MM.1S (cell line): ENCODE data around the gene PACRG.
"Not testable (repeated sequence)": the region's sequence is repeated elsewhere in the genome, so short reads cannot be mapped to it uniquely, and the experiment has no call there.

Experiments
- DNase-seq: peaks from one replicate; pipeline ENCODE4 v3.0.0-alpha.2; 2015
- H2AFZ ChIP-seq: fragments of 300-600 bp; sonication (generic); 2 replicates; pipeline ENCODE4 v1.6.0; 2016; ENCODE audit warnings: antibody characterized with exemption, low read length
- H3F3A ChIP-seq: fragments of 300-600 bp; sonication (generic); 2 replicates; pipeline ENCODE4 v1.6.1; 2016; ENCODE audit warnings: mild to moderate bottlenecking, antibody characterized with exemption, low read length, moderate library complexity, mixed read lengths; ENCODE audit not compliant: insufficient read depth
- H3K27ac ChIP-seq: fragments of 300-600 bp; sonication (generic); 2 replicates; pipeline ENCODE4 v1.5.1; 2016; ENCODE audit warnings: mild to moderate bottlenecking, low read length
- H3K27me3 ChIP-seq: fragments of 300-600 bp; sonication (generic); replicated peaks from 2 replicates; pipeline ENCODE4 v1.6.0; 2016; ENCODE audit warnings: low read length; ENCODE audit not compliant: insufficient read depth
- H3K36me3 ChIP-seq: fragments of 300-600 bp; sonication (generic); replicated peaks from 2 replicates; pipeline ENCODE4 v1.6.1; 2016; ENCODE audit warnings: mild to moderate bottlenecking, low read length, mixed read lengths; ENCODE audit not compliant: insufficient read depth
- H3K4me1 ChIP-seq: fragments of 300-600 bp; sonication (generic); 2 replicates; pipeline ENCODE4 v1.6.1; 2016; ENCODE audit warnings: low read length, mixed read lengths
- H3K4me2 ChIP-seq: fragments of 300-600 bp; sonication (generic); 2 replicates; pipeline ENCODE4 v1.6.0; 2016; ENCODE audit warnings: low read depth, low read length
- H3K4me3 ChIP-seq: fragments of 300-600 bp; sonication (generic); 2 replicates; pipeline ENCODE4 v1.5.1; 2016; ENCODE audit warnings: low read length, mixed read lengths
- H3K79me2 ChIP-seq: fragments of 300-600 bp; sonication (generic); 2 replicates; pipeline ENCODE4 v1.6.1; 2016; ENCODE audit warnings: mixed run types, low read length, mixed read lengths
- H3K9ac ChIP-seq: fragments of 300-600 bp; sonication (generic); 2 replicates; pipeline ENCODE4 v1.6.1; 2016; ENCODE audit warnings: low read length, mixed read lengths
- H3K9me2 ChIP-seq: fragments of 300-600 bp; sonication (generic); replicated peaks from 2 replicates; pipeline ENCODE4 v1.6.1; 2016; ENCODE audit warnings: mild to moderate bottlenecking, low read length, mixed read lengths; ENCODE audit not compliant: insufficient read depth
- H3K9me3 ChIP-seq: fragments of 300-600 bp; sonication (generic); replicated peaks from 2 replicates; pipeline ENCODE4 v1.6.1; 2016; ENCODE audit warnings: mild to moderate bottlenecking, low read length, mixed read lengths; ENCODE audit not compliant: insufficient read depth
- H4K20me1 ChIP-seq: fragments of 300-600 bp; sonication (generic); 2 replicates; pipeline ENCODE4 v1.6.1; 2016; ENCODE audit warnings: mild to moderate bottlenecking, low read length, moderate library complexity, mixed read lengths; ENCODE audit not compliant: insufficient read depth
- CTCF ChIP-seq: fragments of 300-600 bp; sonication (generic); IDR thresholded peaks from 2 replicates; pipeline ENCODE4 v1.5.1; 2016; ENCODE audit warnings: antibody characterized with exemption, low read length, mixed read lengths
- EZH2 ChIP-seq: fragments of 300-600 bp; sonication (generic); optimal IDR thresholded peaks from 2 replicates; pipeline ENCODE3; 2017; ENCODE audit warnings: low read depth, mild to moderate bottlenecking, antibody characterized with exemption, low read length, mixed read lengths
- EZH2phosphoT487 ChIP-seq: fragments of 300-600 bp; sonication (generic); IDR thresholded peaks from 2 replicates; pipeline ENCODE4 v1.6.1; 2018; ENCODE audit warnings: antibody characterized with exemption, low read length

Gene PACRG

GRCh38 chr6:162973980-162974379 is 246.2 kb downstream of the PACRG start:
- no peak overlapping the region for H3K4me3 ChIP-seq

GRCh38 chr6:162974685-162975084 is 246.9 kb downstream of the PACRG start:
- no peak overlapping the region for H2AFZ ChIP-seq
- no peak overlapping the region for H3K27ac ChIP-seq
- H3K9ac ChIP-seq, result no peak overlapping the region
- H3K9me2 ChIP-seq, result no peaks in the 10 kb centered on the region
- no peaks in the 10 kb centered on the region for H3K36me3 ChIP-seq
- DNase-seq, result no peak
- no peaks in the 10 kb centered on the region for H3K27me3 ChIP-seq
- TF ChIP-seq EZH2 (no peak), EZH2phosphoT487 (no peak), CTCF (no peak)
- no peaks in the 10 kb centered on the region for H3K79me2 ChIP-seq
- no peaks in the 10 kb centered on the region for H3K4me1 ChIP-seq
- no peaks in the 10 kb centered on the region for H3K9me3 ChIP-seq
- no peaks in the 10 kb centered on the region for H3F3A ChIP-seq
- H3K4me2 ChIP-seq, result no peak overlapping the region
- H4K20me1 ChIP-seq, result no peaks in the 10 kb centered on the region
- H3K4me3 ChIP-seq, result no peak overlapping the region

More at GRCh38 chr6:162973980-162974379, 246.2 kb downstream of the PACRG start:
- Histone ChIP-seq H3K27ac (no peak overlapping the region), H3K27me3 (no peaks in the 10 kb centered on the region), H3K9me3 (no peaks in the 10 kb centered on the region), H3F3A (no peaks in the 10 kb centered on the region), H3K36me3 (no peaks in the 10 kb centered on the region), H3K9me2 (no peaks in the 10 kb centered on the region), H4K20me1 (no peaks in the 10 kb centered on the region), H3K9ac (no peak overlapping the region), H3K79me2 (no peaks in the 10 kb centered on the region), H2AFZ (no peak overlapping the region), H3K4me1 (no peaks in the 10 kb centered on the region), H3K4me2 (no peak overlapping the region)
- TF ChIP-seq EZH2 (no peak), EZH2phosphoT487 (no peak), CTCF (no peak)
- peak; percentile 6 for DNase-seq

GRCh38 chr6:162976141-162976540 is 248.4 kb downstream of the PACRG start:
- H3K4me1 ChIP-seq, result no peaks in the 10 kb centered on the region
- H3K9me2 ChIP-seq, result no peaks in the 10 kb centered on the region
- no peak overlapping the region for H3K9ac ChIP-seq
- H3K4me2 ChIP-seq, result no peak overlapping the region
- H3K9me3 ChIP-seq, result no peaks in the 10 kb centered on the region
- no peaks in the 10 kb centered on the region for H3K27me3 ChIP-seq
- H2AFZ ChIP-seq, result no peak overlapping the region
- no peaks in the 10 kb centered on the region for H3K36me3 ChIP-seq
- no peak overlapping the region for H3K4me3 ChIP-seq
- H3K27ac ChIP-seq, result no peak overlapping the region
- H3K79me2 ChIP-seq, result no peaks in the 10 kb centered on the region
- DNase-seq, result no peak
- H4K20me1 ChIP-seq, result no peaks in the 10 kb centered on the region
- TF ChIP-seq EZH2phosphoT487 (no peak), CTCF (no peak), EZH2 (no peak)
- H3F3A ChIP-seq, result no peaks in the 10 kb centered on the region

DNA sequence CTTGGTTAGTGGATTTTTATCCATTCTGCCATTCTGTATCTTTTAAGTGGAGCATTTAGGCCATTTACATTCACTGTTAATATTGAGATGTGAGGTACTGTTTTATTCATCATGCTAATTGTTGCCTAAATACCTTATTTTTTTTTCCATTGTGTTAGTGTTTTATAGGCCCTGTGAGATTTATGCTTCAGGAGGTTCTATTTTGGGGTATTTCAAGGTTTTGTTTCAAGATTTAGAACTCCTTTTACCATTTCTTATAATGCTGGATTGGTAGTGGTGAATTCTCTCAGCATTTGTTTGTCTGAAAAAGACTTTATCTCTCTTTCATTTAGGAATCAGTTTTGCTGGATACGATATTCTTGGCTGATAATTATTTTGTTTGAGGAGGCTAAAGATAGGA is 255.5 kb downstream of the PACRG start:
- H3K79me2 ChIP-seq, H3K9me3 ChIP-seq, H3F3A ChIP-seq, H3K4me2 ChIP-seq, H4K20me1 ChIP-seq, H3K9me2 ChIP-seq, H3K36me3 ChIP-seq, DNase-seq, H3K4me1 ChIP-seq, H3K4me3 ChIP-seq, H3K27me3 ChIP-seq, H3K27ac ChIP-seq, H3K9ac ChIP-seq, H2AFZ ChIP-seq: not testable (repeated sequence)
